HEK293 (cell line): ENCODE results near the gene KLHL18.

Experiments used
- CTCF ChIA-PET: fragments of 350-600 bp; formaldehyde crosslinking; extraction: SDS; loops from one replicate; lab custom pipeline; 2021; ENCODE audit warnings: antibody characterized with exemption; lab: Yijun Ruan, JAX
- POLR2A ChIA-PET: fragments of 300-600 bp; formaldehyde crosslinking; extraction: SDS; loops from one replicate; lab custom pipeline; 2020; ENCODE audit warnings: antibody characterized with exemption, inconsistent platforms; lab: Yijun Ruan, JAX
- H3K27ac ChIP-seq: fragments of 200-500 bp; sonication (Bioruptor generic); 2 replicates; pipeline ENCODE4 v1.5.1; 2014; ENCODE audit warnings: low read depth, low read length, control low read depth, inconsistent platforms; ENCODE audit errors: extremely low read depth
- H3K36me3 ChIP-seq, 2 experiments: fragments of 200-500 bp in 1 of 2; sonication (Bioruptor generic) in 1 of 2; 1 replicate in 1 of 2; 2 replicates in 1 of 2; pipeline ENCODE4 v1.5.1; 2014 to 2017; ENCODE audit warnings: inconsistent platforms in 2 of 2, low read length in 2 of 2; ENCODE audit not compliant: control insufficient read depth in 2 of 2, insufficient read depth in 1 of 2
- H3K4me1 ChIP-seq: fragments of 200-500 bp; sonication (Bioruptor generic); 2 replicates; pipeline ENCODE4 v1.5.1; 2014; ENCODE audit warnings: mild to moderate bottlenecking, low read length, inconsistent platforms; ENCODE audit not compliant: control insufficient read depth, insufficient read depth
- H3K4me3 ChIP-seq: 2 replicates; pipeline ENCODE4 v1.5.1; 2011; ENCODE audit warnings: low read depth, mild to moderate bottlenecking, control low read depth, low read length, moderate library complexity
- H3K9me3 ChIP-seq: fragments of 200-500 bp; sonication (Bioruptor generic); 2 replicates; pipeline ENCODE4 v1.5.1; 2014; ENCODE audit warnings: low read depth, low read length, inconsistent platforms; ENCODE audit not compliant: control insufficient read depth, insufficient read depth
- GFI1B ChIP-seq: fragments of 450-650 bp; formaldehyde crosslinking; IDR thresholded peaks from 2 replicates; pipeline ENCODE4 v1.5.1; 2016; ENCODE audit warnings: missing biosample characterization, missing genetic modification characterization
- GLIS1 ChIP-seq: fragments of 450-650 bp; formaldehyde crosslinking; IDR thresholded peaks from 2 replicates; pipeline ENCODE4 v1.5.1; 2016; ENCODE audit warnings: missing biosample characterization, missing genetic modification characterization
- KLF16 ChIP-seq: fragments of 450-650 bp; formaldehyde crosslinking; IDR thresholded peaks from 2 replicates; pipeline ENCODE4 v1.5.1; 2017; ENCODE audit warnings: missing biosample characterization, missing genetic modification characterization
- KLF7 ChIP-seq: fragments of 450-650 bp; formaldehyde crosslinking; IDR thresholded peaks from 2 replicates; pipeline ENCODE4 v1.5.1; 2016; ENCODE audit warnings: missing biosample characterization, missing genetic modification characterization, borderline replicate concordance
- KLF9 ChIP-seq: fragments of 450-650 bp; formaldehyde crosslinking; IDR thresholded peaks from 2 replicates; pipeline ENCODE4 v1.5.1; 2016; ENCODE audit warnings: missing biosample characterization, missing genetic modification characterization, low read depth
- PRDM4 ChIP-seq: fragments of 450-650 bp; formaldehyde crosslinking; IDR thresholded peaks from 2 replicates; pipeline ENCODE4 v1.5.1; 2017; ENCODE audit warnings: missing biosample characterization, missing genetic modification characterization
- SALL2 ChIP-seq: fragments of 450-650 bp; formaldehyde crosslinking; IDR thresholded peaks from 2 replicates; pipeline ENCODE4 v1.5.0; 2017; ENCODE audit warnings: missing biosample characterization, mild to moderate bottlenecking, missing genetic modification characterization, borderline replicate concordance
- TRIM28 ChIP-seq: IDR thresholded peaks from 2 replicates; pipeline ENCODE4 v1.6.1; 2011; ENCODE audit warnings: low read length, control low read depth, borderline replicate concordance
- YY1 ChIP-seq: fragments of 450-650 bp; formaldehyde crosslinking; IDR thresholded peaks from 2 replicates; pipeline ENCODE4 v1.5.1; 2018; ENCODE audit warnings: missing biosample characterization, missing genetic modification characterization
- ZBTB8A ChIP-seq: fragments of 450-650 bp; formaldehyde crosslinking; IDR thresholded peaks from 2 replicates; pipeline ENCODE4 v1.5.1; 2016; ENCODE audit warnings: missing biosample characterization, missing genetic modification characterization
- ZFHX2 ChIP-seq: fragments of 450-650 bp; formaldehyde crosslinking; conservative IDR thresholded peaks from 2 replicates; pipeline ENCODE4 v1.5.1; 2016; ENCODE audit warnings: missing biosample characterization, missing genetic modification characterization
- ZNF112 ChIP-seq: fragments of 450-650 bp; formaldehyde crosslinking; IDR thresholded peaks from 2 replicates; pipeline ENCODE4 v1.5.0; 2017; ENCODE audit warnings: missing biosample characterization, missing genetic modification characterization
- ZNF155 ChIP-seq: fragments of 450-650 bp; formaldehyde crosslinking; IDR thresholded peaks from 2 replicates; pipeline ENCODE4 v1.5.1; 2016; ENCODE audit warnings: missing biosample characterization, missing genetic modification characterization
- ZNF214 ChIP-seq: fragments of 450-650 bp; formaldehyde crosslinking; IDR thresholded peaks from 2 replicates; pipeline ENCODE4 v1.5.1; 2017; ENCODE audit warnings: missing biosample characterization, mild to moderate bottlenecking, missing genetic modification characterization, borderline replicate concordance
- ZNF223 ChIP-seq: fragments of 450-650 bp; formaldehyde crosslinking; IDR thresholded peaks from 2 replicates; pipeline ENCODE4 v1.5.1; 2016; ENCODE audit warnings: missing biosample characterization, missing genetic modification characterization
- ZNF362 ChIP-seq: fragments of 450-650 bp; formaldehyde crosslinking; IDR thresholded peaks from 2 replicates; pipeline ENCODE4 v1.5.1; 2016; ENCODE audit warnings: missing biosample characterization, missing genetic modification characterization
- ZNF530 ChIP-seq: fragments of 450-650 bp; formaldehyde crosslinking; IDR thresholded peaks from 2 replicates; pipeline ENCODE4 v1.5.1; 2016; ENCODE audit warnings: low read depth, missing biosample characterization, missing genetic modification characterization
- ZNF610 ChIP-seq: fragments of 450-650 bp; formaldehyde crosslinking; IDR thresholded peaks from 2 replicates; pipeline ENCODE4 v1.5.1; 2016; ENCODE audit warnings: missing biosample characterization, missing genetic modification characterization, borderline replicate concordance
- ZNF621 ChIP-seq: fragments of 450-650 bp; formaldehyde crosslinking; IDR thresholded peaks from 2 replicates; pipeline ENCODE4 v1.5.1; 2017; ENCODE audit warnings: missing biosample characterization, missing genetic modification characterization
- ZNF623 ChIP-seq: fragments of 450-650 bp; formaldehyde crosslinking; IDR thresholded peaks from 2 replicates; pipeline ENCODE4 v1.5.1; 2016; ENCODE audit warnings: missing biosample characterization, missing genetic modification characterization
- ZNF670 ChIP-seq: fragments of 450-650 bp; formaldehyde crosslinking; IDR thresholded peaks from 2 replicates; pipeline ENCODE4 v1.5.1; 2016; ENCODE audit warnings: missing biosample characterization, missing genetic modification characterization, low read depth
- ZNF785 ChIP-seq: fragments of 450-650 bp; formaldehyde crosslinking; IDR thresholded peaks from 2 replicates; pipeline ENCODE4 v1.5.1; 2016; ENCODE audit warnings: missing biosample characterization, missing genetic modification characterization
- ZXDB ChIP-seq: fragments of 450-650 bp; formaldehyde crosslinking; IDR thresholded peaks from 2 replicates; pipeline ENCODE4 v1.5.1; 2016; ENCODE audit warnings: missing biosample characterization, missing genetic modification characterization

Gene KLHL18

GRCh38 chr3:47266709-47267489, 15.8 kb upstream of the KLHL18 start (continued):
- TF ChIP-seq ZBTB8A (tag by site-specific recombination) (peak; percentile 70), ZFHX2 (tag by site-specific recombination) (peak; percentile 36), KLF7 (no peak), PRDM4 (tag by site-specific recombination) (0 out of 2 replicates have a peak, but pooled peaks have one; percentile 23), GFI1B (tag by site-specific recombination) (no peak)

- Histone ChIP-seq H3K4me3 (no peak overlapping the region), H3K27ac (no peak overlapping the region), H3K4me1 (no peaks in the 10 kb centered on the region), H3K36me3 (no peaks in the 10 kb centered on the region), H3K9me3 (no peaks in the 10 kb centered on the region)
- ChIA-PET CTCF (interaction anchor here (0.7 kb wide), 1 partner anchor 14 kb away, joined by 3 read pairs; no protein-coding TSS in a partner anchor), POLR2A (no interaction called here)
- TF ChIP-seq GFI1B (tag by site-specific recombination) (no peak), ZNF214 (0 out of 2 replicates have a peak, but pooled peaks have one; percentile 42)
These were observed 15.3 kb upstream of the KLHL18 start for GRCh38 chr3:47267490-47267824.

- CTCF ChIA-PET, result interaction anchor here (0.7 to 1.1 kb wide), 3 partner anchors 11 to 71 kb away, joined by 3 to 6 read pairs (median 6); no protein-coding TSS in a partner anchor
- TF ChIP-seq ZNF670 (tag by site-specific recombination) (no peak), ZXDB (tag by site-specific recombination) (no peak), ZNF610 (no peak), KLF16 (tag by site-specific recombination) (no peak), ZNF785 (tag by site-specific recombination) (no peak), ZNF112 (tag by site-specific recombination) (no peak), ZNF155 (tag by site-specific recombination) (no peak), SALL2 (tag by site-specific recombination) (no peak), ZNF362 (tag by site-specific recombination) (no peak), YY1 (no peak), ZNF623 (tag by site-specific recombination) (no peak)
- POLR2A ChIA-PET, result interaction anchor here (0.6 kb wide), 2 partner anchors 133 to 159 kb away, joined by 3 read pairs; no protein-coding TSS in a partner anchor
- no peak overlapping the region for H3K27ac ChIP-seq
- H3K4me1 ChIP-seq, result no peaks in the 10 kb centered on the region
- no peaks in the 10 kb centered on the region for H3K36me3 ChIP-seq
- H3K4me3 ChIP-seq, result no peak overlapping the region
- H3K9me3 ChIP-seq, result no peaks in the 10 kb centered on the region
These were observed 12.2 kb upstream of the KLHL18 start for GRCh38 chr3:47270526-47270925.

- H3K36me3 ChIP-seq, result no peaks in the 10 kb centered on the region
- CTCF ChIA-PET, result no interaction called here
These were observed 9.2 kb upstream of the KLHL18 start for GRCh38 chr3:47273564-47273963.

More at GRCh38 chr3:47273564-47273963, 9.2 kb upstream of the KLHL18 start:
- POLR2A ChIA-PET, result no interaction called here
- no peak for TF ChIP-seq TRIM28
- TF ChIP-seq ZNF223, result no peak
- TF ChIP-seq ZNF530, result no peak
- no peak for TF ChIP-seq ZNF621 (tag by site-specific recombination)
- no peak for TF ChIP-seq KLF9 (tag by site-specific recombination)
- no peak for TF ChIP-seq GLIS1 (tag by site-specific recombination)
- H3K27ac ChIP-seq, result no peak overlapping the region
- no peak overlapping the region for H3K4me3 ChIP-seq
- H3K9me3 ChIP-seq, result no peaks in the 10 kb centered on the region
- no peaks in the 10 kb centered on the region for H3K4me1 ChIP-seq
